GM04504 (cell line): ENCODE results near the gene VEGFA.

ENCODE experiments used
- DNase-seq: peaks from one replicate; pipeline ENCODE4 v3.0.0-alpha.2; 2012; ENCODE audit warnings: low read depth

Gene VEGFA

DNA sequence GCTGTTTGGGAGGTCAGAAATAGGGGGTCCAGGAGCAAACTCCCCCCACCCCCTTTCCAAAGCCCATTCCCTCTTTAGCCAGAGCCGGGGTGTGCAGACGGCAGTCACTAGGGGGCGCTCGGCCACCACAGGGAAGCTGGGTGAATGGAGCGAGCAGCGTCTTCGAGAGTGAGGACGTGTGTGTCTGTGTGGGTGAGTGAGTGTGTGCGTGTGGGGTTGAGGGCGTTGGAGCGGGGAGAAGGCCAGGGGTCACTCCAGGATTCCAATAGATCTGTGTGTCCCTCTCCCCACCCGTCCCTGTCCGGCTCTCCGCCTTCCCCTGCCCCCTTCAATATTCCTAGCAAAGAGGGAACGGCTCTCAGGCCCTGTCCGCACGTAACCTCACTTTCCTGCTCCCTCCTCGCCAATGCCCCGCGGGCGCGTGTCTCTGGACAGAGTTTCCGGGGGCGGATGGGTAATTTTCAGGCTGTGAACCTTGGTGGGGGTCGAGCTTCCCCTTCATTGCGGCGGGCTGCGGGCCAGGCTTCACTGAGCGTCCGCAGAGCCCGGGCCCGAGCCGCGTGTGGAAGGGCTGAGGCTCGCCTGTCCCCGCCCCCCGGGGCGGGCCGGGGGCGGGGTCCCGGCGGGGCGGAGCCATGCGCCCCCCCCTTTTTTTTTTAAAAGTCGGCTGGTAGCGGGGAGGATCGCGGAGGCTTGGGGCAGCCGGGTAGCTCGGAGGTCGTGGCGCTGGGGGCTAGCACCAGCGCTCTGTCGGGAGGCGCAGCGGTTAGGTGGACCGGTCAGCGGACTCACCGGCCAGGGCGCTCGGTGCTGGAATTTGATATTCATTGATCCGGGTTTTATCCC is at the start of gene VEGFA:
Gene VEGFA (plus strand): TSS at position 686 of the 846 bp plus-strand sequence.
- peak; percentile 70 for DNase-seq

DNA sequence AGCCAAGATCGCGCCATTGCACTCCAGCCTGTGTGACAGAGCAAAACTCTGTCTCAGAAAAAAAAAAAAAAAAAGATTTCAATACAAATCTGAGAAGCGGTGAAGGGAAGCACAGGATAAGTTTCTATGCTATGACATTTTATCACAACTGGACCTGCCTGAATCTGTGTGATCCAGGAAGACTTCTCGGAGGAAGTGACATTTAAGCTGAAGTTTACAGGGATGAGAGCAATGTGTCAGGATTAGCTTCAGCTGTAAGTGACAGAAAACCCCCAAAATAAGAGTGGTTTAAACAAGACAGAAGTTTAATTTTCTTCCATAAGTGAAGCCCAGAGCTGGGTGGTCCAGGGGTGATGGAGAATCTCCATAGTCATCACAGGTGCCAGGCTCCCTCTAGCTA is 49.0 kb upstream of the VEGFA start:
- no peak for DNase-seq

DNA sequence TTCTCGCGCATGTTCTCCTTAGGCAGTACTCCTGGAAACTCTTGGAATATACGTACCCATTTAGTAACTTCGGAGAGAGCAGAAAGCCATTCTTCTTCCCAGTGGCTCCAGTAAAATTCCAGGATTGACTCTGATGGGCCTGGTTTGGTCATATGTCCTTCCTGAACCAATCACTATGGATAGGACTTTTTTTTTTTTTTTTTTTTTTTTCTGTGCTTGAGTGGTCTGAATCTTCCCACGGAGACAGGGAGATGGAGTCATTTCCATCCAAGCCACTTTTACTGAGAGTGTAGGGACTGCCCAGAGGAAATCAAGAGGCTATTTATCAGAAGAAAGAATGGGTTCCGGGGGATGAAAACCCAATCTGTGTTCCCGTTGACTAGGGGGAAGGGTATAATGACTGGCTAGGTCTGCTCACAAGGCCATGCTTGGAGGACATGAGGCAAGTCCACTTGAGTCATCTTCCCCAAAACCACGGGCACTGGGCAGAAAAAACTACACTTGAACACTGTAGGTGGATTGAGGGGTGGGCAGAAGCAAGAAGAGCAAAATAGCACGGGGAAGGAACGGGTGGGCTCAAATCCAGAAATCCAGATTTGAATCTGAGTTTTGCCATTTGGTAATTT is 47.0 kb upstream of the VEGFA start:
- no peak for DNase-seq

DNA sequence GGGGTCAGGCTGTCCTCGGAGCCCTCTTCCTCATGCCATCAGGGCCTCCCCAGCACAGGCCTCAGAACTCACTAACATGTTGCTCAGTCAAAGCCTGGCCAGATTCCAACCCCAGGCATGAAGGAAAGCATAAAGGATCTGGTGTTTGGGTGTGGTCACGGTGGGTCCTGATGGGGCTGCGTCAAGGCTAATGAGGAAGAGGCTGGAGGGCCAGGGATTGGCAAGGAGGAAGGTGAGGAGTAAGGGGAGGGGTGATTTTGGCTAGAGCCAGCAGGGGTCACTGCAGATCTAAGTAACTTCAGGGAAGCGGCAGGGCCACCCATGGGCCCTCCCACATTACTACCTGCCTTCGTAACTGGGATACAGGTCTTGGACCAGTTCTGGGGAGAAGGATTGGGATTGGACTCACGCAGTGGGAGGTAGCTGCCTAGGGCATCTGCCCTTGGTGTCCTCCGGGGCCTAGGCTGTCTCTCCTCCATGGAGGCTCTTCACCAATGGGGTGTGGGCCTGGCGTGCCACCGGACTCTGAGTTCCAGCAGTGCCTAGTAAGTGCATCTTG is 46.2 kb upstream of the VEGFA start:
- no peak for DNase-seq

DNA sequence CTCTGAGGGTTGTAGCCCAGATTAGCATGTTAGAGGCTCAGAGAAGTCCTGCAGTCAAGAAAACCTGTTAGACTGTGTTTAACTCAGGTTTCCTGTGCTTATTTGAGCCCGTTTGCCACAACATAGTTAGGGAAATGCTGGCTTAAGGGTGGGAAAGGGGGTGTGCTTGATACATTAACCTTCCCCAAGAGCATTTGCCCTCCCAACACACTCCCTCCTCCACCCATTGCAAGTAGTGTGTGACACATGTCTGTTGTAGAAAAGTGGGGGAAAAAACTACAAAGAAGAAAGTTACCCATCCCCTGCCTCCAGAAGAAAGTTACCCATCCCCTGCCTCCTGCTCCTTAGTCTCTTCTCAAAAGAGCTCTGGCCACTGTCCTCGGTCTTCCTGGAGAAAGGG is 45.7 kb upstream of the VEGFA start:
- no peak for DNase-seq

DNA sequence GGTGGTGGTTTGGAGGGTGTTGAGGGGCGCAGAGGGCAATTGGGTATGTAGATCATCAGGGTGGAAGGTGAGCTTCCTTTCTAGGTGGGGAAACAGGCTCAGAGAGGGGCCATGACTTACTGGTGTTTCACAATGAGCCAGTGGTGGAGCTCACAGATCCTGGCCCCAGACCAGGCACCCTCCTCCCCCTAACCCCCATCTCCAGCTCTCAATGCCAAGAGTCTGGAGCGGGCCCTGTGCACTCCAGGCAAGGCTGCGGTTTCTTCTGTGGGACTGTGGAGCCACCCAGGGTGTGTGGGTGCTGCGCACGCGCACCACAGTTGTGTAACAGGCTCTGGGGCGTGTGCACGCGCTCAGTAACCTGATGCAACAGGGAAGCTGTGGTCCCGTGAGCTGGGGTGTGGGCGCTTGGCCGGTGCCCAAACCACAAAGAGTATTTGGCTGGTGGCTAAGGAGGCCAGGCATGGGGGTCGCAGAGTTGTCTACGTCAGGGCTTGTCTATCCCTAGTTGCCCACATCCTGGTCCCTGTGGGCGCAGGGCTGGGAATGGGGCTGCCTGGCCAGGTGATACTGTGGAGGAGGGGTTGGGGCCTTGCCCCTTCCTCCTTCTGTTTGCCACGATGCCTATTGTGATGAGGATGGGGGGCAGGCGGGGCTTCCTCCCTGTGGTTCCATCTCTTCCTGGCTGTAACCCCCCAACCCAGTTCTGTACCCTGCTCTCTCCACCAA is 44.9 kb upstream of the VEGFA start:
- no peak for DNase-seq

DNA sequence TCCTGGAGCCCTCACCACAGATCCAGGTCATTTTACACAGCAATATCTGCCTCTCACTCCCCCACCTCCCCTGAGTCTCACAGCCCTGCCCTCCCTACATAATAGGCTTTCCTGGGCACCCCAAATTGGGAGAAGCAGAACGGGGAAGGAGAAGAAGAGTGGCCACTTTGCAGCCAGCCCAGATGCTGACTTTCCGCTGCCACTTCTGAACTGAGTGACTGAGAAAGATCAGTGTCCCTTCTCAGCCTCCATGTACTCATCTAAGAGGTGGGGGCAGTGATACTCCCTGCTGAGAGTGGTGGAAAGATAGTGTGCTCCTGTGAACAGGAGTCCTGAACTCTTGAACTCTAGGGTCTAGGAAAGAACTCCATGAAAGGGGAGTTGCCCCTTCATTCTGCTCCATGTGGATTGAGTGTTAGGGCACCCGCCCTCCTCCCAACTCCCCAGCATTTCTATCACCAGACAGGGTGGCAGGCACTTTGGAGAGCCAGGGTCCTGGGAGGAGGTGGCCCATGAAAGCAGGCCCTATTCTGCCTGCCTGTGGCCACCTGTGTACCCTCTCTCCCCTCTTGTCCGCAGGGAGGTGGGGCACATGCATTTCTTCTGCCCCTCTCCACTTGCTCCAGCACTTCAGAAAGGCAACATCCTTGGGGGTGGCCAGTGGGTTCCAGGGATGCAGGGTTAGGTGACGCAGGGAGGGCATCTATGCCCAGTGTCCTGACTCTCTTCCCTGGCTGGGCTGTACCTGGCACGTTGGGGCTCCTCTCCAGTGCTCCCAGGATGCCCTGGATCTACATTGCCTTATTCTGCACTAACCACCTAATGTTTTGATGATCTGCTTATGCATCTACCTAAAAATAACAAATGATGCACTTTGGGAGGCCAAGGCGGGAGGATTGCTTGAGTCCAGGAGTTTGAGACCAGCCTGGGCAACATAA is 44.1 kb upstream of the VEGFA start:
- no peak for DNase-seq

DNA sequence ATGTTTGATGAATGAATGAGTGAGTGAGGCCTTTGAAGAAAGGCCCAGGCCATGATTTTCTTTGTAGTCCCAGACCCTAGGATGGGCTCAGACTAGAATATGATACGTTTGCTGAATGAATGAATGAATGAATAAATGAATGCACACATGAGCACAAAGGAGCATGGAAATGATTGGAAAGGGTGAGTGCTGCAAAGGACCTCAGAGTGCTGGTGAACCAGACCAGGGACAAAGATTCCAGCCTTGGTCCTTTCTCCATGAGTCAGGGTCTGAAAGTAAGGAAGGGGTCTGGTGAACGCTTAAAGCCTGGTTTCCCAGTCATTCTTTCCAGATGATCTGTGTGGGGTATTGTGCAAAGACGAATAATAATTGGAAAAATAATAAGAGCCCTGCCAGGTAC is 42.4 kb upstream of the VEGFA start:
- no peak for DNase-seq

DNA sequence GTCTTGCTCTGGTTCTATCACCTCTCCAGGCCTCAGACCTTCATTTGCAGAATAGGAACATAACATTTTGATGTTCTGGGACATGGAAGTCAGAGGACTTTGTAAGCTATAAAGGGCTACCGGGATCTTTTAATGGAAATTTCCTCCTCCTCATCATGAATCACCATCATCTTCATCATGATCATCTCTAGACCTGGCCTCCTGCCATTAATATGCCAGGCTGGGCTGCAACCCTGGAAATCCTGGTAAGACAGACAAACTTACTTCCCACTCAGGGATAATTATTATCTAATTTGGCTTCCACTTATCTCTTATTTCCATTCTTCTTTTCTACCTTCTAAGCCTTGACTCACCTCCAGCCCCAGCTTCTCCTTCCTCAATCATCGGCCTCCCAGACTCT is 41.4 kb upstream of the VEGFA start:
- DNase-seq, result no peak

DNA sequence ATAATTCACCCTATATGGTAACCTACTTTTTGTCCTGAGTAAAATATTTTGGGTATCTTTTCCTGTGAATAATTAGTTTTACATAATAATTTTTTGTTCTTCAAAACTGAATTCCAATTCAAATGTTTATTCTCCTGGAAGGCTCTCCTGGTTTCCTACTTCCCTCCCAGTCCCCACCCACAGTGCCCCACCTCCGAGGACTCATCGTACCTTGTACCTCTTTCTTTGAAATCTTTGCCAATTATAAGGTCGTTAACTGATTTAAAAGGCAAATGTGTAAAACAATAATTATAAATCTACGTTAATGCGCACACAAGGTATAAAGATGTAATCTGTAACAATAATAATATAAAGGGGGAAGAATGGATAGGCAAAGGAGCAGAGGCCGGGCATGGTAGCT is 40.5 kb upstream of the VEGFA start:
- no peak for DNase-seq

DNA sequence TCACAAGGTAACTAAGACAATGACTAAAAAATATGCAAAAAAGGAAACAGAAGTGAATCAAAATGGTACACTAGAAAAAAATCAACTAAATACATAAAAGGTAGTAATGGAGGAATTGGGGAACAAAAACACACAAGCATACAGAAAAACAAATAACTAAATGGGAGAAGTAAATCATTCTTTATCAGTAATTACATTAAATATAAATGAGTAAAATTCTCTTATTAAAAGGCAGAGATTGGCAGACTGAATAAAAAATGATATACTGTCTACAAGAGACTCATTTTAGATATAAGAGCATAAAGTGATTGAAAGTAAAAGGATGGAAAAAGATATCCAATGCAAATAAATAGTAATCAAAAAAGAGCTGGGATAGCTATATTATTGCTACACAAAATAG is 39.4 kb upstream of the VEGFA start:
- no peak for DNase-seq

DNA sequence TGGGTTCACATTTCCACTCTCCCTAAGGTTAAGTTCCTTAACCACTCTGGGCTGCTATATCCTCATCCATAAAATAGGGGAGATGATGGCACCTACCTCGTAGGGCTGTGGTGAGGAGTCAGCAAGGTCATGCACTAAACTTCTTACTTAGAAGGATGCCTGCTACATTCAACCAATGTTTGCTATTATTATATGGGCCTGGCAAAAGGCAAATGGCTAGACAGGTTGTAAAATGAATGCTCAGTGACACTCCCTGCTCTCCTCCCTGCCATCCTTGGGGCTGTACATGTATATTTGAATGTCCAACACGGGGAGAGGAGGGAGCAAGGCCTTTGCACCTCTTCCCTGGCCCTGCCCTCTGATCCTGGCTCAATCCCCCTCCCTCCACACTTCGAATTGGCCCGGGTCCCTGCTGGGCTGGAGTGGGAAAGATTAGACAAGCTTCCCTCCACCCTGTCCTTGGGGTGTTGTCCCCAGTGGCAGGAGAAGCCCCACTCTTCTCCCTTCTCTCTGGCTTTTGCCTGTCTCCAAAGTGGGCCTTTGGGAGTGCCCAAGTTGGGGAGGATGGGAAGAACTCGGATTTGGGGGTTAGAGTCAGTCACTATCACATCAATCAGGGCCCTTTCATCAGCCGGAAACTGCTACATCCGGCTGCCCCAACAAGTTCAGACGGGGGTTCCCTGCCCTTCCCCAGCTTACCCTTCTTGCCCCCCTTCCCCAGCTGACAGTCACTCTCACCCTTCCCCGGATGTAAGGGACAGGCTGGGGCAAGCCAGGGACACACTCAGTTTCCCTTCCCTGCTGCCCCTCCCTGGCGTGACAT is 36.3 kb upstream of the VEGFA start:
- no peak for DNase-seq

DNA sequence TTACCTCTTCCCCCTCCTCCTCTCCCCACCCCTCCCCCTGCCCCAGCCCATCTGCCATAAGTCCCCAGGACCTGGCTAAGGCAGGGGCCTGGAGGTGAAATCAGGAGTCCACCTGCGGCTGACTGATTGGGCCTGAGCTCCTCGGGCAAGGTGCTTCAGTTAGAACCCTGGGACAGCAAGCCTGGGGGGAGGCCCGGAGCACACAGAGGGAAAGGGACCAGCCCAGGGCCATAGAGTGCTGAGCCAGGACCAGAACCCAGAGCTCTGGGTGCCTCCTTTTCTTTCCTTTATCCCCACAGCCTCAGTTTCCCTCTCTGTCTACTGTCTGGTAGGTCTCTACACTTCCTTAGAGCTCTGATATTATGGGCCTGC is 35.7 kb upstream of the VEGFA start:
- DNase-seq, result no peak

DNA sequence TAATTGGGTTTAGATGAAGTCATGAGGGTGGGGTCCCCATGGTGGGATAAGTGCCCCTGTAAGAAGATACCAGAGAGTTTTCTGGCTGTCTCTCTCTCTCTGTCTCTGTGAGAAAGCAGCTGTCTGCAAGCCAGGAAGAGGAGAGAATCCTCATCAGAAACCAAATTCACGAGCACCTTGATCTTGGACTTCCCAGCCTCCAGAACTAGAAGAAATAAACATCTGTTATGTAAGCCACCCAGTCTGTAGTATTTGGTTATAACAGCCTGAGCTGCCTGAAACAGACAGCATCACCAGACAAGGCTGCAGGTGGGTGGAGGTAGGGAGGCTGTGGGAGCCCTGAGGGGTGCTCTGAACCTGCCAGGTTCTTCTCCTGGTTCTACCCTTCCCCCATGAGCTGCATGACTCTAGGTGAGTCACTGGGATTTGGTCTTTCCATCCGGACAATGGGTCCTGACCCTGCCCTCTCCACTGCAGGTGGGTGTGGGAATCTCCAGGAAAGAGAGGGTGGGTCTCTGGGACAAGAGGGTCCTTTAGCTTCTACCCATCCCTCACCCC is 34.3 kb upstream of the VEGFA start:
- DNase-seq, result no peak

DNA sequence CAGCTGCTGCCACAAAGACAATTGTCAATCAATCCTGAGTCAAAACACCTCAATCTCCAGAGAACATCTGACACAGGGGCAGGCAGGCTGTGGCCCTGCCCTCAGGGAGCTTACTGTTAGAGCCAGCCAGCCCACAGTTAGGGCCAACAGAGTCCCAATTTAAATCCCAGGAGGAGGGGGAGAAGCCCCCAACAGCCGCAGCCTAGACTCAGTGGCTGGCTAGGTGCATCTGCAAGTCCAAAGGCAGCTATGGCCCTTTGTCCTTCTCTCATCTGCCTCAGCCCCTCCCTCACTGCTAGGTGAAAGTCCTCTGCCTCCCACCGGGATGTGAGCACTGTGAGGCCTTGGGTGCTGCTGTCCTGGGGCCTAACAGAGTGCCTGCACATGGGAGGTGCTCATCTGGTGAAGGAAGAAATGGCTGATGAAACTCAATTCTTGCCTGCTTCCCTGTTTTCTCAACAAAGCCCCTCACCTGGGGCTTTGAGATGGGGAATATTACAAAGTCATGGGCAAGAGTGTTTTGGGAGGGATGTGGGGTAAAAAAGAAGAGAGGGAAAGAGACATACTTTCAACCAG is 33.7 kb upstream of the VEGFA start:
- DNase-seq, result no peak

DNA sequence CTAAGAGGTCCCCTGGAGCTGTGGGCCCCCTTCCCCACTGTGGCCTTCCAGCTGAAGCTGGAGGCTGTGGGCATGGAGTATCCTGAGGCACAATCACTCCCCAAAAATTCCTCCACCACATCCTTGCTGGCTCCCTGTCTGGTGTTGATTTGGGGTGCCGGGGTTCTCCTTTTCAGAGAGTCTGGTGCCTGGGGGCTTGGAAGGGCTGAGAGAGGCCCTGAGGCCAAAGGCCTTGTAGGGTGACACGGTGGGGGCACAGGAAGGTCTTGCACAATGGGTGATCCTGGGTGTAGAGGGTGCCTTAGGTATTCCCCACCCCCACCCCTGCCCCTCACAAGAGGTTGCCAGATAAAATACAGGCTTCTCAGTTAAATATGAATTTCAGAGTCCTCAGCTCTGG is 33.2 kb upstream of the VEGFA start:
- DNase-seq, result no peak

DNA sequence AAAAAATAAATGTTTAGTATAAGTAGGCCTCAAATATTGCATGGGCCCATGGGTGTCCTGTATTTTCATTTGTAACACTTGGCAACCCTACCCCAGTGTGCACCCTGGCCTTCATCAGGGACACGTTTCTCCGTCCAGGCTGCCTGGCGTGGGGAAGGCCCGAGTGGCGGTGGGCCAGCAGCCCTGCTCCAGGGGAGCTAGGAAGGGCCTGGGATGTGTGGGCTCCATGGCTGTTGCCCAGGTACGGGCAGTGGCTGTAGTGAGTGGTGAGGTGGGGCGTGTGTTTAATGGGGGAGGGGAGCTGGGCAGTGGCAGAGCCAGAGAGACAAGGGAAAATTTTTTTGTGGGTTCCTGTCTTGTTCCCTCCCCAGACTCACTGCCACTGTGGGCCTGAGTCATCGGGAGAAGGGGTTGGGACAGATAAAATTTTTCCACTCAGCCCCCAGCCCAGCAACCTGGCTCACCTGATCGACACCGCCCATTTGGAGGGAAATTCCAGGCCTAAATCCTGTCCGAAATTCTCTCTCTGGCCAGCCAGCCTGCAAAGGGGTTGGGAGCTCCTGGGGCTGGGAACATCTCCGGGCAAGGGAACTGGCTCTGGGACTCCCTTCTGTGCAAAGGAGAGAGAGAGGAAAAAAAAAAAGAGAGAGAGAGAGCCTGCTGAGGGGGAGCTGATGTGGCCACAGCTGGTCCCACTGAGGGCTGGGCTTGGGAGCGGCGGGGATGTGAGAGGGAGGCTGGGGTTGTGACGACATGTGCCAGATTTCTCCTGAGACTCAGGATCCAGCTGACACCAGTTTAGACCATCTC is 32.5 kb upstream of the VEGFA start:
- DNase-seq, result no peak

DNA sequence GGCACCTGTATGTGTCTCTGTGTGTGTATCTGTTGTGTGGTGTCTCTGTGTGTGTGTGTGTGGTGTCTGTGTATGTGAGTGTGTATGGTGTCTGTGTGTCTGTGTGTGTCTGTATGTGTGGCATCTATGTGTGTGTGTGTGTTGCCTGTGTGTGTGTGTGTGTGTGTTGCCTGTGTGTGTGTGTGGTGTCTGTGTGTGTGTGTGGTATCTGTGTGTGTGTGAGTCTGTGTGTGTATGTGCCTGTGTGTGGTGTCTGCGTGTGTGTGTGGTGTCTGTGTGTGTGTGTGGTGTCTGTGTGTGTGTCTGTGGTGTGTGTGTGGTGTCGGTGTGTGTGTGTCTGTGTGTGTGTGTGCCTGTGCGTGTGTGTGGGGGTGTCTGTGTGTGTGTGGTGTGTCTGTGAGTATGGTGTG is 31.7 kb upstream of the VEGFA start:
- no peak for DNase-seq
